Neural cell (in vitro differentiated cells): ENCODE results near the gene SAMD1. TPM values are rescaled to one million over a fixed set of nuclear protein-coding genes. Genes with fewer than 3 reads are reported as not detected.

ENCODE experiments used
- H2AFZ ChIP-seq: fragments of 200-600, 300-800 bp; sonication (generic), shearing (Covaris generic); 2 replicates; pipeline ENCODE4 v1.6.0; 2014; ENCODE audit warnings: low read depth, mild to moderate bottlenecking, antibody characterized with exemption, low read length, moderate library complexity
- H3F3A ChIP-seq: fragments of 200-600 bp; shearing (Covaris generic); 2 replicates; pipeline ENCODE4 v1.6.1; 2016; ENCODE audit warnings: mild to moderate bottlenecking, moderate library complexity, mixed read lengths, antibody characterized with exemption, low read length; ENCODE audit not compliant: insufficient read depth, poor library complexity, severe bottlenecking
- H3K27ac ChIP-seq: fragments of 200-600, 300-800 bp; sonication (generic), shearing (Covaris generic); 2 replicates; pipeline ENCODE4 v1.5.1; 2014; ENCODE audit warnings: mild to moderate bottlenecking, low read length, moderate library complexity
- H3K27me3 ChIP-seq: fragments of 300-800, 200-600 bp; sonication (generic), shearing (Covaris generic); 2 replicates; pipeline ENCODE4 v1.6.0; 2014; ENCODE audit warnings: mild to moderate bottlenecking, low read depth, low read length, moderate library complexity; ENCODE audit not compliant: insufficient read depth
- H3K36me3 ChIP-seq: fragments of 300-800, 200-600 bp; sonication (generic), shearing (Covaris generic); 2 replicates; pipeline ENCODE4 v1.5.1; 2014; ENCODE audit warnings: mild to moderate bottlenecking, antibody characterized with exemption, low read length, moderate library complexity; ENCODE audit not compliant: insufficient read depth
- H3K4me2 ChIP-seq: fragments of 300-800, 200-600 bp; sonication (generic), shearing (Covaris generic); 2 replicates; pipeline ENCODE4 v1.6.0; 2014; ENCODE audit warnings: mild to moderate bottlenecking, low read length
- H3K4me3 ChIP-seq: fragments of 300-800, 200-600 bp; sonication (generic), shearing (Covaris generic); 2 replicates; pipeline ENCODE4 v1.5.1; 2014; ENCODE audit warnings: mild to moderate bottlenecking, low read length, moderate library complexity
- H3K79me2 ChIP-seq: fragments of 200-600 bp; shearing (Covaris generic); replicated peaks from 2 replicates; pipeline ENCODE4 v1.6.0; 2014; ENCODE audit warnings: mild to moderate bottlenecking, low read length, moderate library complexity; ENCODE audit not compliant: insufficient read depth
- H3K9ac ChIP-seq: fragments of 300-800, 200-600 bp; sonication (generic), shearing (Covaris generic); 2 replicates; pipeline ENCODE4 v1.6.1; 2016; ENCODE audit warnings: mild to moderate bottlenecking, low read length, mixed read lengths
- H3K9me2 ChIP-seq: fragments of 200-600 bp; shearing (Covaris generic); 2 replicates; pipeline ENCODE4 v1.6.1; 2016; ENCODE audit warnings: mild to moderate bottlenecking, low read length, mixed read lengths; ENCODE audit not compliant: insufficient read depth
- H3K9me3 ChIP-seq: fragments of 200-600, 300-800 bp; sonication (generic), shearing (Covaris generic); 2 replicates; pipeline ENCODE4 v1.6.1; 2016; ENCODE audit warnings: mild to moderate bottlenecking, mixed run types, low read length, moderate library complexity, mixed read lengths
- H4K20me1 ChIP-seq: fragments of 200-600 bp; shearing (Covaris generic); 2 replicates; pipeline ENCODE4 v1.6.1; 2016; ENCODE audit warnings: mild to moderate bottlenecking, mixed run types; ENCODE audit not compliant: insufficient read depth
- CTCF ChIP-seq: fragments of 450-650 bp; IDR thresholded peaks from 2 replicates; pipeline ENCODE4 v1.5.1; 2014; ENCODE audit warnings: antibody characterized with exemption, mild to moderate bottlenecking, moderate library complexity; ENCODE audit not compliant: poor library complexity, severe bottlenecking
- EP300 ChIP-seq: fragments of 450-650 bp; conservative IDR thresholded peaks from 2 replicates; pipeline ENCODE4 v1.6.1; 2014; ENCODE audit warnings: antibody characterized with exemption, mild to moderate bottlenecking, moderate library complexity; ENCODE audit not compliant: poor library complexity, severe bottlenecking
- EZH2 ChIP-seq: fragments of 200-600, 300-800 bp; shearing (Covaris generic), sonication (generic); IDR thresholded peaks from 2 replicates; pipeline ENCODE4 v1.6.1; 2014; ENCODE audit warnings: antibody characterized with exemption, low read length, borderline replicate concordance, mild to moderate bottlenecking; ENCODE audit not compliant: insufficient read depth, poor library complexity, severe bottlenecking
- POLR2AphosphoS5 ChIP-seq: IDR thresholded peaks from 2 replicates; pipeline ENCODE4 v1.6.1; 2012
- RAD21 ChIP-seq: fragments of 450-650 bp; conservative IDR thresholded peaks from 2 replicates; pipeline ENCODE4 v1.6.1; 2014; ENCODE audit warnings: antibody characterized with exemption, mild to moderate bottlenecking, moderate library complexity
- REST ChIP-seq: IDR thresholded peaks from 2 replicates; pipeline ENCODE4 v1.6.1; 2012; ENCODE audit warnings: borderline replicate concordance
- SMC3 ChIP-seq: fragments of 450-650 bp; conservative IDR thresholded peaks from 2 replicates; pipeline ENCODE4 v1.6.1; 2014; ENCODE audit warnings: antibody characterized with exemption, mild to moderate bottlenecking, moderate library complexity; ENCODE audit not compliant: poor library complexity
- TAF1 ChIP-seq: IDR thresholded peaks from 2 replicates; pipeline ENCODE4 v1.6.1; 2012; ENCODE audit warnings: low read depth
- polyA plus RNA-seq: library from polyadenylated mRNA; depleted of rRNA; stranded (reverse); fragments of >200 nt; gene quantifications from 2 replicates; pipeline ENCODE4 v1.2.3, GENCODE V29; 2014

Gene SAMD1
- polyA plus RNA-seq, 1 donor from 2014 or later: 38.1 TPM

GRCh38 chr19:14061081-14061749 is 29.3 kb downstream of the SAMD1 start:
- no peak for TF ChIP-seq REST
- no peak for TF ChIP-seq RAD21
- no peak for TF ChIP-seq SMC3
- no peak for TF ChIP-seq EZH2
- TF ChIP-seq TAF1: no peak
- Histone ChIP-seq H3K9me3 (no peaks in the 10 kb centered on the region), H3F3A (no peaks in the 10 kb centered on the region), H3K36me3 (no peaks in the 10 kb centered on the region), H3K4me2 (no peak overlapping the region), H3K27me3 (peaks cover 18% of the 10 kb centered on the region), H3K9ac (no peak overlapping the region), H3K79me2 (no peaks in the 10 kb centered on the region), H3K9me2 (no peaks in the 10 kb centered on the region), H2AFZ (no peak overlapping the region), H3K27ac (no peak overlapping the region), H3K4me3 (no peak overlapping the region), H4K20me1 (no peaks in the 10 kb centered on the region)

- no peaks in the 10 kb centered on the region for H3K9me2 ChIP-seq
- no peak overlapping the region for H2AFZ ChIP-seq
- no peaks in the 10 kb centered on the region for H3K36me3 ChIP-seq
- peaks cover 18% of the 10 kb centered on the region for H3K27me3 ChIP-seq
- TF ChIP-seq REST (no peak), EZH2 (no peak), EP300 (no peak), CTCF (no peak), POLR2AphosphoS5 (no peak), RAD21 (no peak), SMC3 (no peak)
- no peak overlapping the region for H3K4me3 ChIP-seq
- H3K79me2 ChIP-seq: no peaks in the 10 kb centered on the region
- no peak overlapping the region for H3K4me2 ChIP-seq
- H3K9me3 ChIP-seq: no peaks in the 10 kb centered on the region
- H3K9ac ChIP-seq: no peak overlapping the region
- H3F3A ChIP-seq: no peaks in the 10 kb centered on the region
- no peaks in the 10 kb centered on the region for H4K20me1 ChIP-seq
- H3K27ac ChIP-seq: no peak overlapping the region
Measured at GRCh38 chr19:14059652-14060155, 30.8 kb downstream of the SAMD1 start.
